Liver (tissue), 3 donors: Measurements from ENCODE around the gene CCDC158.

ENCODE experiments used
- CTCF ChIP-seq: fragments of 150-350 bp; IDR thresholded peaks from 2 replicates; pipeline ENCODE4 v1.5.1; 2017; ENCODE audit warnings: improper control_type of control experiment, low read depth, low read length; ENCODE audit not compliant: missing input control
- GABPA ChIP-seq, 2 donors: IDR thresholded peaks in 1 of 2; conservative IDR thresholded peaks in 1 of 2; 2 replicates each; pipeline ENCODE4 v1.6.1; 2016; ENCODE audit warnings: antibody characterized with exemption in 2 of 2, mild to moderate bottlenecking in 1 of 2, moderate library complexity in 1 of 2
- HNF4G ChIP-seq: IDR thresholded peaks from 2 replicates; pipeline ENCODE4 v1.6.1; 2016; ENCODE audit warnings: antibody characterized with exemption
- JUND ChIP-seq, 2 donors: IDR thresholded peaks; 2 replicates each; pipeline ENCODE4 v1.6.1; 2016; ENCODE audit warnings: antibody characterized with exemption in 2 of 2
- MAX ChIP-seq: IDR thresholded peaks from 2 replicates; pipeline ENCODE4 v1.6.1; 2016; ENCODE audit warnings: antibody characterized with exemption
- RAD21 ChIP-seq, 2 donors: IDR thresholded peaks; 2 replicates each; pipeline ENCODE4 v1.6.1; 2016; ENCODE audit warnings: antibody characterized with exemption in 2 of 2, mild to moderate bottlenecking in 2 of 2
- SP1 ChIP-seq: IDR thresholded peaks from 2 replicates; pipeline ENCODE4 v1.6.1; 2018; ENCODE audit warnings: antibody characterized with exemption, mild to moderate bottlenecking
- TAF1 ChIP-seq: conservative IDR thresholded peaks from 2 replicates; pipeline ENCODE4 v1.6.1; 2016; ENCODE audit warnings: antibody characterized with exemption, mild to moderate bottlenecking
- YY1 ChIP-seq: IDR thresholded peaks from 2 replicates; pipeline ENCODE4 v1.6.1; 2016; ENCODE audit warnings: antibody characterized with exemption, mild to moderate bottlenecking
- donor health status: healthy.
- donor health status: healthy.

- TF ChIP-seq CTCF: no peak
- no peak for TF ChIP-seq MAX
- no peak for TF ChIP-seq YY1
- no peak for TF ChIP-seq SP1
- no peak for TF ChIP-seq TAF1
- TF ChIP-seq RAD21 (IDR thresholded peaks at IDR 0.05): no peak
- TF ChIP-seq GABPA (IDR thresholded peaks at IDR 0.05 in 1 of 2, conservative IDR thresholded peaks at IDR 0.05 in 1 of 2): no peak
- TF ChIP-seq HNF4G: no peak
- no peak for TF ChIP-seq JUND (IDR thresholded peaks at IDR 0.05)
These were observed 63.0 kb downstream of the CCDC158 start for GRCh38 chr4:76357981-76358380.
